ENCODE data around the gene ETNK2. TPM values are rescaled to one million over a fixed set of nuclear protein-coding genes. Genes with fewer than 3 reads are reported as not detected.
A peak's percentile ranks its signal among the peaks of the same experiment; 100 is the strongest.

The ETNK2 gene
- total RNA-seq, 2 donors from 2014 or later = 5.6 to 17.5 TPM

- H3K9me3 ChIP-seq = no peaks in the 10 kb centered on the region
- H3K36me3 ChIP-seq = no peaks in the 10 kb centered on the region
- H3K27me3 ChIP-seq = no peaks in the 10 kb centered on the region
- H3K27ac ChIP-seq = peak overlapping the region; percentile 68 to 81
- no peak for DNase-seq (ENCODE audit: low spot score)
- TF ChIP-seq, protein P1, sequence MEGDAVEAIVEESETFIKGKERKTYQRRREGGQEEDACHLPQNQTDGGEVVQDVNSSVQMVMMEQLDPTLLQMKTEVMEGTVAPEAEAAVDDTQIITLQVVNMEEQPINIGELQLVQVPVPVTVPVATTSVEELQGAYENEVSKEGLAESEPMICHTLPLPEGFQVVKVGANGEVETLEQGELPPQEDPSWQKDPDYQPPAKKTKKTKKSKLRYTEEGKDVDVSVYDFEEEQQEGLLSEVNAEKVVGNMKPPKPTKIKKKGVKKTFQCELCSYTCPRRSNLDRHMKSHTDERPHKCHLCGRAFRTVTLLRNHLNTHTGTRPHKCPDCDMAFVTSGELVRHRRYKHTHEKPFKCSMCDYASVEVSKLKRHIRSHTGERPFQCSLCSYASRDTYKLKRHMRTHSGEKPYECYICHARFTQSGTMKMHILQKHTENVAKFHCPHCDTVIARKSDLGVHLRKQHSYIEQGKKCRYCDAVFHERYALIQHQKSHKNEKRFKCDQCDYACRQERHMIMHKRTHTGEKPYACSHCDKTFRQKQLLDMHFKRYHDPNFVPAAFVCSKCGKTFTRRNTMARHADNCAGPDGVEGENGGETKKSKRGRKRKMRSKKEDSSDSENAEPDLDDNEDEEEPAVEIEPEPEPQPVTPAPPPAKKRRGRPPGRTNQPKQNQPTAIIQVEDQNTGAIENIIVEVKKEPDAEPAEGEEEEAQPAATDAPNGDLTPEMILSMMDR (IDR thresholded peaks at IDR 0.05) = no peak
- H3K4me3 ChIP-seq = no peak overlapping the region
- H3K4me1 ChIP-seq = peaks cover 0 to 66% of the 10 kb centered on the region in 2 donors
Observed at GRCh38 chr1:204087893-204088528, 63.8 kb downstream of the ETNK2 start.

- Histone ChIP-seq H3K36me3 (no peaks in the 10 kb centered on the region), H3K27ac (peak overlapping the region; percentile 68 to 81), H3K4me1 (peaks cover 0 to 69% of the 10 kb centered on the region in 2 donors), H3K27me3 (no peaks in the 10 kb centered on the region), H3K4me3 (no peak overlapping the region), H3K9me3 (no peaks in the 10 kb centered on the region)
- DNase-seq (ENCODE audit: low spot score) = no peak
- TF ChIP-seq, protein P1 (IDR thresholded peaks at IDR 0.05) = no peak
Observed at GRCh38 chr1:204087181-204087892, 64.5 kb downstream of the ETNK2 start.

DNA sequence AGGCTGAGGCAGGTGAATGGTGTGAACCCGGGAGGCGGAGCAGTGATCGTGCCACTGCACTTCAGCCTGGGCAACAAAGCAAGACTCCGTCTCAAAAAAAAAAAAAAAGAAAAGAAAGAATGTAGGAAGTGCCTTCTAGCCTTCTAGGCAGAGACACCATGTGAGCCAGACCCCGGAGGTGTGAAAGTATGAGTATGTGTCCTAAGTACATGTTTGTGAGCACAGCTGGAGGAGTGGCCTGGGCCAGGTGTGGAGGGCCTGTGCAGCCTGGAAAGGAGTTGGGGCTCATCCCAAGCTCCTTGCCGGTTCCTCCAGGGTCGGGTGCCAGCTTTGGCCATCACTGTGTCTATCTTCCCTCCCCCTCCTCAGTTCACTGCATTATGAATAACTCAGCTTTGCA is 66.0 kb downstream of the ETNK2 start:
- Histone ChIP-seq H3K9me3 (no peaks in the 10 kb centered on the region), H3K4me3 (no peak overlapping the region), H3K27ac (peak overlapping the region in 1 of 2 donors; percentile 50), H3K4me1 (peaks cover 0 to 75% of the 10 kb centered on the region in 2 donors), H3K36me3 (no peaks in the 10 kb centered on the region), H3K27me3 (no peaks in the 10 kb centered on the region)
- DNase-seq (ENCODE audit: low spot score) = no peak
- TF ChIP-seq, protein P1 (IDR thresholded peaks at IDR 0.05) = no peak

GRCh38 chr1:204084247-204084772 is 67.5 kb downstream of the ETNK2 start:
- no peaks in the 10 kb centered on the region for H3K36me3 ChIP-seq
- no peak for DNase-seq (ENCODE audit: low spot score)
- H3K27ac ChIP-seq = peak overlapping the region; percentile 25 to 26
- H3K4me1 ChIP-seq = peaks cover 0 to 78% of the 10 kb centered on the region in 2 donors
- TF ChIP-seq, protein P1 (IDR thresholded peaks at IDR 0.05) = no peak
- no peaks in the 10 kb centered on the region for H3K9me3 ChIP-seq
- no peaks in the 10 kb centered on the region for H3K27me3 ChIP-seq
- no peak overlapping the region for H3K4me3 ChIP-seq

GRCh38 chr1:204083491-204083890 is 68.4 kb downstream of the ETNK2 start:
- DNase-seq (ENCODE audit: low spot score) = no peak
- H3K9me3 ChIP-seq = no peaks in the 10 kb centered on the region
- peaks cover 0 to 78% of the 10 kb centered on the region in 2 donors for H3K4me1 ChIP-seq
- H3K27me3 ChIP-seq = no peaks in the 10 kb centered on the region
- TF ChIP-seq, protein P1 (IDR thresholded peaks at IDR 0.05) = no peak
- H3K4me3 ChIP-seq = no peak overlapping the region
- H3K36me3 ChIP-seq = no peaks in the 10 kb centered on the region
- H3K27ac ChIP-seq = peak overlapping the region; percentile 25 to 26
